Astrocyte (in vitro differentiated cells and primary cell): Measurements from ENCODE around the gene KHSRP.

Source experiments
- CTCF ChIP-seq: IDR thresholded peaks from 2 replicates; pipeline ENCODE4 v1.5.1; 2011; ENCODE audit warnings: low read depth, mild to moderate bottlenecking, inconsistent platforms, low read length, moderate library complexity; ENCODE audit not compliant: insufficient read depth
- EZH2 ChIP-seq: IDR thresholded peaks from 2 replicates; pipeline ENCODE4 v1.6.1; 2012; ENCODE audit warnings: mild to moderate bottlenecking, low read length, inconsistent platforms; ENCODE audit not compliant: insufficient read depth

- TF ChIP-seq EZH2 (no peak), CTCF (no peak)
Observed at GRCh38 chr19:6384381-6384780, 40.2 kb downstream of the KHSRP start.
